SHP77 (cell line): ENCODE data around the gene HMGN4.
"Not testable (repeated sequence)": the region's sequence is repeated elsewhere in the genome, so short reads cannot be mapped to it uniquely, and the experiment has no call there.

ENCODE experiments used
- DNase-seq, 2 experiments: peaks; one replicate each; lab custom pipeline; 2025; lab: John Stamatoyannopoulos, UW

The HMGN4 gene

GRCh38 chr6:26522486-26523228, 15.5 kb upstream of the HMGN4 start:
- peak in 1 of 2 experiments; percentile 33 for DNase-seq

GRCh38 chr6:26524314-26524713, 13.9 kb upstream of the HMGN4 start:
- not testable (repeated sequence) for DNase-seq

GRCh38 chr6:26524722-26525370, 13.3 kb upstream of the HMGN4 start:
- DNase-seq = no peak

- DNase-seq = no peak
Observed at GRCh38 chr6:26525838-26526237, 12.3 kb upstream of the HMGN4 start.

- no peak for DNase-seq
Observed at GRCh38 chr6:26526928-26527327, 11.2 kb upstream of the HMGN4 start.

GRCh38 chr6:26530203-26530602, 8.0 kb upstream of the HMGN4 start:
- no peak for DNase-seq

GRCh38 chr6:26531897-26532296, 6.3 kb upstream of the HMGN4 start:
- DNase-seq = no peak

- DNase-seq = peak; percentile 64 to 84
Observed at GRCh38 chr6:26532699-26533531, 5.3 kb upstream of the HMGN4 start.

GRCh38 chr6:26533532-26533931, 4.6 kb upstream of the HMGN4 start:
- no peak for DNase-seq

GRCh38 chr6:26534681-26535465, 3.3 kb upstream of the HMGN4 start:
- DNase-seq = peak; percentile 74 to 78

GRCh38 chr6:26536571-26537159, 1.5 kb upstream of the HMGN4 start:
- DNase-seq = peak in 1 of 2 experiments; percentile 34

- peak; percentile 89 to 95 for DNase-seq
Observed at GRCh38 chr6:26537160-26537845, 863 bp upstream of the HMGN4 start.

GRCh38 chr6:26538572-26538902, 371 bp downstream of the HMGN4 start:
- no peak for DNase-seq

GRCh38 chr6:26539071-26539615, 977 bp downstream of the HMGN4 start:
- no peak for DNase-seq

GRCh38 chr6:26541579-26541978, 3.4 kb downstream of the HMGN4 start:
- no peak for DNase-seq

- DNase-seq = no peak
Observed at GRCh38 chr6:26543953-26544352, 5.8 kb downstream of the HMGN4 start.

- DNase-seq = no peak
Observed at GRCh38 chr6:26544473-26544872, 6.3 kb downstream of the HMGN4 start.

GRCh38 chr6:26545627-26546026, 7.5 kb downstream of the HMGN4 start:
- no peak for DNase-seq

- not testable (repeated sequence) for DNase-seq
Observed at GRCh38 chr6:26547363-26547762, 9.2 kb downstream of the HMGN4 start.

GRCh38 chr6:26550250-26550993, 12.3 kb downstream of the HMGN4 start:
- DNase-seq = no peak
